SU-DHL-6 (cell line): ENCODE measurements around the gene SH3GL2.

Source experiments
- CTCF ChIP-seq: fragments of 200-600 bp; sonication (generic); IDR thresholded peaks from one replicate; pipeline ENCODE4 v1.5.1; 2017; ENCODE audit warnings: antibody characterized with exemption, mild to moderate bottlenecking, low read length, moderate library complexity; ENCODE audit not compliant: insufficient read depth, poor library complexity, severe bottlenecking
- EZH2phosphoT487 ChIP-seq: fragments of 200-600 bp; sonication (generic), shearing (Covaris generic); conservative IDR thresholded peaks from 2 replicates; pipeline ENCODE4 v1.6.1; 2018; ENCODE audit warnings: mild to moderate bottlenecking, antibody characterized with exemption, low read length, moderate library complexity, mixed read lengths

GRCh38 chr9:17611342-17611741 is 32.5 kb downstream of the SH3GL2 start:
- TF ChIP-seq CTCF, result no peak
- no peak for TF ChIP-seq EZH2phosphoT487
